K562 (cell line): Measurements from ENCODE around the gene SLC35B4. TPM values are rescaled to one million over a fixed set of nuclear protein-coding genes. Genes with fewer than 3 reads are reported as not detected.

ENCODE experiments used
- ADNP ChIP-seq: fragments of 200-800 bp; sonication (Bioruptor generic); IDR thresholded peaks from 2 replicates; pipeline ENCODE4 v1.6.1; 2016; ENCODE audit warnings: missing genetic modification characterization, missing compliant biosample characterization
- BCOR ChIP-seq: fragments of 450-650 bp; IDR thresholded peaks from 2 replicates; pipeline ENCODE4 v1.6.1; 2016
- BRF1 ChIP-seq: IDR thresholded peaks from 3 replicates; pipeline ENCODE4 v1.6.1; 2011; ENCODE audit warnings: borderline replicate concordance, mild to moderate bottlenecking; ENCODE audit not compliant: insufficient read length; ENCODE audit errors: extremely low read depth
- CAMTA2 ChIP-seq: fragments of 250-450 bp; sonication (Bioruptor Pico); conservative IDR thresholded peaks from 2 replicates; pipeline ENCODE4 v1.5.1; 2022
- CBFA2T3 ChIP-seq: fragments of 450-650 bp; IDR thresholded peaks from 2 replicates; pipeline ENCODE4 v1.6.1; 2017
- CBFB ChIP-seq: sonication (generic); formaldehyde crosslinking; IDR thresholded peaks from 2 replicates; pipeline ENCODE4 v1.4.0; 2020; ENCODE audit warnings: mild to moderate bottlenecking, missing genetic modification reagents
- CBX3 ChIP-seq, 2 experiments: IDR thresholded peaks; 1 replicate in 1 of 2; 2 replicates in 1 of 2; pipeline ENCODE4 v1.6.1; 2012; ENCODE audit warnings: inconsistent platforms in 2 of 2, low read length in 2 of 2, borderline replicate concordance in 1 of 2, control low read depth in 1 of 2
- HDGF ChIP-seq: fragments of 450-650 bp; IDR thresholded peaks from 2 replicates; pipeline ENCODE4 v1.6.1; 2016
- HMG20A ChIP-seq: fragments of 450-650 bp; formaldehyde crosslinking; conservative IDR thresholded peaks from 2 replicates; pipeline ENCODE4 v1.4.0; 2020; ENCODE audit warnings: mild to moderate bottlenecking, mixed read lengths
- HNRNPK ChIP-seq: fragments of 200-400 bp; formaldehyde crosslinking; IDR thresholded peaks from one replicate; pipeline ENCODE4 v1.6.1; 2018; ENCODE audit warnings: mild to moderate bottlenecking, low read depth, low read length; ENCODE audit not compliant: poor library complexity, severe bottlenecking
- PML ChIP-seq: IDR thresholded peaks from 2 replicates; pipeline ENCODE4 v1.6.1; 2012; ENCODE audit warnings: low read length, inconsistent platforms
- PYGO2 ChIP-seq: fragments of 450-650 bp; IDR thresholded peaks from 2 replicates; pipeline ENCODE4 v1.6.1; 2016; ENCODE audit warnings: mild to moderate bottlenecking, missing genetic modification characterization, moderate library complexity, missing compliant biosample characterization
- RBM17 ChIP-seq: fragments of 200-400 bp; formaldehyde crosslinking; IDR thresholded peaks from 2 replicates; pipeline ENCODE4 v1.6.1; 2017; ENCODE audit warnings: low read depth, mild to moderate bottlenecking, low read length, borderline replicate concordance
- SAP30 ChIP-seq: fragments of 200-600 bp; sonication (generic); IDR thresholded peaks from 2 replicates; pipeline ENCODE4 v1.6.1; 2012; ENCODE audit warnings: borderline replicate concordance, low read depth, mild to moderate bottlenecking, moderate library complexity, low read length, control low read depth, inconsistent platforms; ENCODE audit not compliant: insufficient read depth, poor library complexity, severe bottlenecking
- SUPT5H ChIP-seq: fragments of 450-650 bp; IDR thresholded peaks from 2 replicates; pipeline ENCODE4 v1.6.1; 2016
- ZKSCAN8 ChIP-seq: fragments of 200-800 bp; sonication (Bioruptor generic); IDR thresholded peaks from 2 replicates; pipeline ENCODE4 v1.6.1; 2016; ENCODE audit warnings: missing genetic modification characterization, missing compliant biosample characterization
- ZNF133 ChIP-seq: fragments of 250-450 bp; sonication (Bioruptor Pico); IDR thresholded peaks from 2 replicates; pipeline ENCODE4 v1.4.0; 2020; ENCODE audit warnings: mild to moderate bottlenecking
- ZNF134 ChIP-seq: fragments of 250-450 bp; sonication (Bioruptor Pico); conservative IDR thresholded peaks from 2 replicates; pipeline ENCODE4 v1.4.0; 2020
- ZNF583 ChIP-seq: fragments of 250-450 bp; sonication (Bioruptor Pico); IDR thresholded peaks from 2 replicates; pipeline ENCODE4 v1.4.0; 2020
- polyA plus RNA-seq, 8 experiments: library from polyadenylated mRNA; depleted of rRNA in 4 of 8; stranded (reverse) in 5 of 8; unstranded in 3 of 8; fragments of >200 nt; fragmentation: Nextera tagmentation in 2 of 8; fragmentation: Illumina TruSeq in 1 of 8; extraction: Ambion mirVana in 2 of 8; extraction: Trizol in 1 of 8; gene quantifications; 2 replicates each; pipeline versions ENCODE4 v1.2.1 to v1.2.3, GENCODE V29; 2011 to 2014; ENCODE audit warnings: inconsistent platforms in 1 of 8, missing spikeins in 1 of 8
- total RNA-seq, 7 experiments: library from RNA; depleted of rRNA in 6 of 7; stranded (reverse); fragments of >200 nt in 6 of 7; fragmentation: Illumina TruSeq in 2 of 7; extraction: Trizol in 2 of 7; gene quantifications; 2 replicates each; pipeline versions ENCODE4 v1.2.1 to v1.2.3, GENCODE V29; 2011 to 2021; ENCODE audit warnings: low replicate concordance in 1 of 7
- TF ChIP-seq, protein P1 (sequence below): fragments of 450-650 bp; IDR thresholded peaks from 2 replicates; pipeline ENCODE4 v1.6.1; 2018; ENCODE audit not compliant: partially characterized antibody
- TF ChIP-seq, protein P2 (sequence below): fragments of 250-450 bp; sonication (Bioruptor Pico); IDR thresholded peaks from 2 replicates; pipeline ENCODE4 v1.8.0; 2021; ENCODE audit warnings: mild to moderate bottlenecking, moderate library complexity
- TF ChIP-seq, protein P3 (sequence below): fragments of 250-450 bp; sonication (Bioruptor Pico); IDR thresholded peaks from 2 replicates; pipeline ENCODE4 v1.4.0; 2020; ENCODE audit warnings: mild to moderate bottlenecking, moderate library complexity, borderline replicate concordance

Gene SLC35B4
- total and polyA plus RNA-seq, 9 of the 15 experiments (the other 6 are each of a cell fraction or from before 2014, with no cell fraction given), result 6.1 to 34.9 (median 17.6) TPM

DNA sequence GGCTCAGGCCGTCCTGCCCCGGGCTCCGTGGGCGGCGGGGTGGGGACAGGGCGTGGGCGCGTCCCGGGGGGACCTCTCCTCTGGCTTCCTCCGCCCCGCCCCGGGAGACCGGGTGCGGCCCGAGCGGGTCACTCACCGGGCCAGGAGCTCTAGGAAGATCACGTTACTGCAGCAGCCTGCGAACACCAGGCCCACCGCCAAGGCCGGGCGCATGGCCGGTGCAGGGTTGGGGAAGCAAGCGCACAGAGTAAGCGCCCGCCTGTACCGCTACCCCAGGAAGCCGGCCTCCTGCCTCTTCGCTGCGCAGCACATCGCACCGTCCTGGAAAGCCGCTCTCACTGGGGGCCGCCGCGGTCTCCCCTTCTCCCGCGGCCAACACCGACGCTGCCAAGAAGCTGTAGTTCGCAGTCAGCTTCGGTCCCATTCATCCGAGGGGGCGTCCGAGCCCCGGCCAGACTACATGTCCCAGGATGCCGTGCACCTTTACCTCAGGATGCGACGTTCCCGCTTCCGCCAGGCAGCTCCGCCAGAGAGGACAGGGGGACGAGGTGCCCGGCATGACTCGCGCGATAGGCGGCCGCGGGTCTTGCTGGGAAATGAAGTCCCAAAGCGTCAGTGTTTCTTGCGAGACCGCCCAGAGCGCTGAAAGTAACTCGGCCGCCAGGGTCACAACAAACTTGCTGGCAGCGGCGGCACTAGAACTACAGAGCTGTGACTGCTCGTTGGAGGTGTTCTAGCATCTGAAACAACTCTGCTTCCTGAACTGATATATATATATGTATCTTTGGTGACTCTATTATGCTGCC is at the start of gene SLC35B4 (continued):
- TF ChIP-seq, protein P1, sequence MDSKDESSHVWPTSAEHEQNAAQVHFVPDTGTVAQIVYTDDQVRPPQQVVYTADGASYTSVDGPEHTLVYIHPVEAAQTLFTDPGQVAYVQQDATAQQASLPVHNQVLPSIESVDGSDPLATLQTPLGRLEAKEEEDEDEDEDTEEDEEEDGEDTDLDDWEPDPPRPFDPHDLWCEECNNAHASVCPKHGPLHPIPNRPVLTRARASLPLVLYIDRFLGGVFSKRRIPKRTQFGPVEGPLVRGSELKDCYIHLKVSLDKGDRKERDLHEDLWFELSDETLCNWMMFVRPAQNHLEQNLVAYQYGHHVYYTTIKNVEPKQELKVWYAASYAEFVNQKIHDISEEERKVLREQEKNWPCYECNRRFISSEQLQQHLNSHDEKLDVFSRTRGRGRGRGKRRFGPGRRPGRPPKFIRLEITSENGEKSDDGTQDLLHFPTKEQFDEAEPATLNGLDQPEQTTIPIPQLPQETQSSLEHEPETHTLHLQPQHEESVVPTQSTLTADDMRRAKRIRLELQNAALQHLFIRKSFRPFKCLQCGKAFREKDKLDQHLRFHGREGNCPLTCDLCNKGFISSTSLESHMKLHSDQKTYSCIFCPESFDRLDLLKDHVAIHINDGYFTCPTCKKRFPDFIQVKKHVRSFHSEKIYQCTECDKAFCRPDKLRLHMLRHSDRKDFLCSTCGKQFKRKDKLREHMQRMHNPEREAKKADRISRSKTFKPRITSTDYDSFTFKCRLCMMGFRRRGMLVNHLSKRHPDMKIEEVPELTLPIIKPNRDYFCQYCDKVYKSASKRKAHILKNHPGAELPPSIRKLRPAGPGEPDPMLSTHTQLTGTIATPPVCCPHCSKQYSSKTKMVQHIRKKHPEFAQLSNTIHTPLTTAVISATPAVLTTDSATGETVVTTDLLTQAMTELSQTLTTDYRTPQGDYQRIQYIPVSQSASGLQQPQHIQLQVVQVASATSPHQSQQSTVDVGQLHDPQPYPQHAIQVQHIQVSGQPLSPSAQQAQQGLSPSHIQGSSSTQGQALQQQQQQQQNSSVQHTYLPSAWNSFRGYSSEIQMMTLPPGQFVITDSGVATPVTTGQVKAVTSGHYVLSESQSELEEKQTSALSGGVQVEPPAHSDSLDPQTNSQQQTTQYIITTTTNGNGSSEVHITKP, result peak; percentile 69
- 0 out of 2 replicates have a peak, but pooled peaks have one; percentile 51 for TF ChIP-seq CAMTA2 (CRISPR knock-in tag)
- TF ChIP-seq, protein P2, sequence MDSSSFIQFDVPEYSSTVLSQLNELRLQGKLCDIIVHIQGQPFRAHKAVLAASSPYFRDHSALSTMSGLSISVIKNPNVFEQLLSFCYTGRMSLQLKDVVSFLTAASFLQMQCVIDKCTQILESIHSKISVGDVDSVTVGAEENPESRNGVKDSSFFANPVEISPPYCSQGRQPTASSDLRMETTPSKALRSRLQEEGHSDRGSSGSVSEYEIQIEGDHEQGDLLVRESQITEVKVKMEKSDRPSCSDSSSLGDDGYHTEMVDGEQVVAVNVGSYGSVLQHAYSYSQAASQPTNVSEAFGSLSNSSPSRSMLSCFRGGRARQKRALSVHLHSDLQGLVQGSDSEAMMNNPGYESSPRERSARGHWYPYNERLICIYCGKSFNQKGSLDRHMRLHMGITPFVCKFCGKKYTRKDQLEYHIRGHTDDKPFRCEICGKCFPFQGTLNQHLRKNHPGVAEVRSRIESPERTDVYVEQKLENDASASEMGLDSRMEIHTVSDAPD, result no peak
- no peak for TF ChIP-seq BRF1
- TF ChIP-seq ZNF583 (CRISPR knock-in tag), result 0 out of 2 replicates have a peak, but pooled peaks have one; percentile 19
- peak; percentile 26 for TF ChIP-seq SAP30
- TF ChIP-seq HNRNPK, result no peak
- no peak; the same call in 1 of the 2 replicates for TF ChIP-seq BCOR
- no peak for TF ChIP-seq CBFA2T3
- TF ChIP-seq SUPT5H, result peak; percentile 77
- no peak for TF ChIP-seq HMG20A
- peak; percentile 83; the same call in 1 of the 2 replicates for TF ChIP-seq CBFB (CRISPR knock-in tag)
- TF ChIP-seq ZNF134 (CRISPR knock-in tag), result peak; percentile 83
- TF ChIP-seq ZKSCAN8 (CRISPR knock-in tag), result no peak
- no peak for TF ChIP-seq HDGF
- TF ChIP-seq PML, result no peak
- peak in 1 of 2 experiments; percentile 74; a peak in 2 of 3 replicates for TF ChIP-seq CBX3 (IDR thresholded peaks at IDR 0.05; ENCODE audit: borderline replicate concordance in 1 of 2, low read length in 2 of 2)
- peak; percentile 81; the same call in 1 of the 2 replicates for TF ChIP-seq ZNF133 (CRISPR knock-in tag)
- TF ChIP-seq PYGO2 (tag), result no peak
- TF ChIP-seq RBM17, result no peak
- TF ChIP-seq, protein P3, sequence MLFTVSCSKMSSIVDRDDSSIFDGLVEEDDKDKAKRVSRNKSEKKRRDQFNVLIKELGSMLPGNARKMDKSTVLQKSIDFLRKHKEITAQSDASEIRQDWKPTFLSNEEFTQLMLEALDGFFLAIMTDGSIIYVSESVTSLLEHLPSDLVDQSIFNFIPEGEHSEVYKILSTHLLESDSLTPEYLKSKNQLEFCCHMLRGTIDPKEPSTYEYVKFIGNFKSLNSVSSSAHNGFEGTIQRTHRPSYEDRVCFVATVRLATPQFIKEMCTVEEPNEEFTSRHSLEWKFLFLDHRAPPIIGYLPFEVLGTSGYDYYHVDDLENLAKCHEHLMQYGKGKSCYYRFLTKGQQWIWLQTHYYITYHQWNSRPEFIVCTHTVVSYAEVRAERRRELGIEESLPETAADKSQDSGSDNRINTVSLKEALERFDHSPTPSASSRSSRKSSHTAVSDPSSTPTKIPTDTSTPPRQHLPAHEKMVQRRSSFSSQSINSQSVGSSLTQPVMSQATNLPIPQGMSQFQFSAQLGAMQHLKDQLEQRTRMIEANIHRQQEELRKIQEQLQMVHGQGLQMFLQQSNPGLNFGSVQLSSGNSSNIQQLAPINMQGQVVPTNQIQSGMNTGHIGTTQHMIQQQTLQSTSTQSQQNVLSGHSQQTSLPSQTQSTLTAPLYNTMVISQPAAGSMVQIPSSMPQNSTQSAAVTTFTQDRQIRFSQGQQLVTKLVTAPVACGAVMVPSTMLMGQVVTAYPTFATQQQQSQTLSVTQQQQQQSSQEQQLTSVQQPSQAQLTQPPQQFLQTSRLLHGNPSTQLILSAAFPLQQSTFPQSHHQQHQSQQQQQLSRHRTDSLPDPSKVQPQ (CRISPR knock-in tag), result no peak
- no peak for TF ChIP-seq ADNP (tag)
